GM21360 (cell line): ENCODE measurements around the gene PGD.
"Not testable (repeated sequence)": the region's sequence is repeated elsewhere in the genome, so short reads cannot be mapped to it uniquely, and the experiment has no call there.

ENCODE experiments used
- ATAC-seq: cut with Tn5 transposase; IDR thresholded peaks from one replicate; pipeline ENCODE4 v1.9.1; 2021; ENCODE audit warnings: mild to moderate bottlenecking, moderate library complexity; ENCODE audit not compliant: unreplicated experiment

PGD gene

DNA sequence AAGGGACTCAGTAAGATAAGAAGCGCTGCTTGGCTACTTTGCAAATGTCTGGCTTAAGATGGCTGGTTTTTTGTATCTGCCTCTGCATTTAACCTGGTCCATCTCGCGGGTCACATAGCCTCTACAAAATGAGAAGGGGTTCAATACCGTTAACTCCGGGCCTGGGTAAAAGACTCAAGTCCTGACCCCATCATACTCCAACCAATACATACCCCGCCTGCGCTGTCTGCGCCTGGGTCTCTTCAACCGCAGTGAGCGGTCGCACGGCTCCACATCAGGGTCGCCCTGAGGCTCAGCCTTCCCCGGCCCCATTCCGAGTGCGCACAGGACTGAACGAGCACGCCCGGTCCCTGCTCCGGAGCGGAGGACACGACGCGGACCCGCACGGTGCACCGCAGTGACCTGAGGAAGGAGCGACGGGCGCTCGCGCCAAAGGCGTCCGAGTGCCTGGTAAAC lies 558 bp upstream of the PGD start:
- ATAC-seq, result no peak

DNA sequence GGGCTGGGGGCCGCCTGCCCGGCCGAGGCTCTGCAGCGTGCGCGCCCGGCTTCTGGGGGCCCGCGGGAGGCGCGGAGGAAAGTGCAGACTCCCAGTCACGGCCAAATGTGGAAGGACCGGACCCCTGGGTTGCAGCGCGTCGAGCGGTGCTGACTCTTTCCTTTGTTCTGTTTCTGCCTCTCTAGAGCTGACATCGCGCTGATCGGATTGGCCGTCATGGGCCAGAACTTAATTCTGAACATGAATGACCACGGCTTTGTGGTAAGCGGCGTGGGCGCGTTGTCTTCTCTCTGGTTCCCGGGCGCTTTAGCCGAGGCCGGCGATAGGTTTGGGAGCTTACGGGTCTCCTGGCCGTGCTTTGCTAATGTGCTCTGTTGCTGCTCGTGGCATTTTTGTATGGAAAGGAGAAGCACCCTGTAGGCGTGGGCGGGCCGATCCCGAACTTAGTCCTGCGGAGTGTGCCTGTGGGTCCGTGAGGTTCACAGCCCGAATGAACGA lies 629 bp downstream of the PGD start:
- ATAC-seq, result no peak

DNA sequence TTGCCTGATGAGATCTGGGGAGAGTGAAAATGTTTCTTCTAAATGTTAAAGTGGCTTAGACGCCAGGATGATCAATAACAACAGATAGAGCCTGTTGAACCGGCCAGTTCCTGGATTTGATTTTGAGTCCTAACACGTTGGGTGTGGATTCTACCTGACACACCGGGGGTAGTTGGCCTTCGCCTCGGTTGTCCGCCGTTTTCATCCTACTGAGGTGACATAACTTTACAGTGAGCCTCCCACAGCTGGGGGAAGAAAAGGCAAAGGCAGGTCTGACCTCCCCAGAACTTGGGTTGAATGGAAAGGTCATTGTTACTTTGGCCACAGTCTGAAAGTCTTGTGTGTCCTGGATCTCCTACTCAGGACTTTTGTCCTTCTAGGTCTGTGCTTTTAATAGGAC lies 1.1 kb downstream of the PGD start:
- ATAC-seq, result no peak

DNA sequence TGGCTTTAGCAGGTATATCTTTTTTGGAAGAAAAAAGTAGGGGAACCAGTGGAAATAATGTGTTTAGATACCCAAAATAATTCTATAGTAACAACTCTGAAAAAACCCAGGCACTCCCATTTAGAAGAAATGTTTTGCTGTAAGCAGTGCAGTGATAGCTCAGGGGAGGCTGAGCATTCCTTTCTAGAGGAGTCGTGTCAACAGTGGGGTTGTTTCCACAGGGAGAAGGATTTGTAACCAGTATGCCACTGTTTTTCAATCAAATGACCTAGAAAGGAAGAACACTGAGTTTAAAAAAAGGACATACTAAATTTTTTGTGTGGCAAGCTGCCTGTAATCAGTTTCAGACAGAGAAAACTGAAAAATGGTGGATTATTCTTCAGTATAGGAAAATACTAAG lies 2.4 kb downstream of the PGD start:
- ATAC-seq, result no peak

DNA sequence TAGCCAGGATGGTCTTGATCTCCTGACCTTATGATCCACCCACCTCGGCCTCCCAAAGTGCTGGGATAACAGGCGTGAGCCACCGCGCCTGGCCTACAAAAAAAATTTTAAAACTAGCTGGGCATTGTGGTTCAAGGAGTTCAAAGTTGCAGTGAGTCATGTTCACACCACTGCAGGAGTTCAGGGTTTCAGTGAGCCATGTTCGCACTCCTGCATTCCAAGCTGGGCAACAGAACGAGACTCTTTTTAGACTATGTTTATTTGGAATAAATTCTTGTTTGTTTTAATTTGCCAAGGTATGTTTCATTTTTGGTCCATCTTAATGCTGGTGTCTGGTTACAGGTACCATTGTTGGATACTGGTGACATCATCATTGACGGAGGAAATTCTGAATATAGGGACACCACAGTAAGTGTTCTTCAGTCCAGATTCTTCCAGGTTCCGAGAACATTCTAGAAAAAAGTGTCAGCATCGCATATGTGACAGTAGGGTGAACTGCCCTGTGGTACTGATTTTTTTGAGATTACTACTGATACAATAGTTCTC lies 3.9 kb downstream of the PGD start:
- no peak for ATAC-seq

DNA sequence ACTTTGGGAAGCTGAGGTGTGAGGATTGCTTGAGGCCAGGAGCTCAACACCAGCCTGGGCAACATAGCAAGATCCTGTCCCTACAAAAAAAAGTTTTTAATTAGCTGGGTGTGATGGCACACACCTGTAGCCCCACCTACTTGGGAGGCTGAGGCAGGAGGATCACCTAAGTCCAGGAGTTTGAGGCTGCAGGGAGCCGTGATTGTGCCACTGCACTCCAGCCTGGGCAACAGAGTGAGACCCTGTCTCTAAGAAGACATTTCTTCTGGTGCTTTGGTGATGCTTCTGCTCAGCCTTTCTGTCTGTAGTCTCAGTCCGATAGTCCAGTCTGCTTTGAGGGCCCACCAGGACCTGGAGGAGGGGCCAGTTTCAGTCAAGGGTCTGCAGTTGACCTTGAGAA lies 8.3 kb downstream of the PGD start:
- no peak for ATAC-seq

DNA sequence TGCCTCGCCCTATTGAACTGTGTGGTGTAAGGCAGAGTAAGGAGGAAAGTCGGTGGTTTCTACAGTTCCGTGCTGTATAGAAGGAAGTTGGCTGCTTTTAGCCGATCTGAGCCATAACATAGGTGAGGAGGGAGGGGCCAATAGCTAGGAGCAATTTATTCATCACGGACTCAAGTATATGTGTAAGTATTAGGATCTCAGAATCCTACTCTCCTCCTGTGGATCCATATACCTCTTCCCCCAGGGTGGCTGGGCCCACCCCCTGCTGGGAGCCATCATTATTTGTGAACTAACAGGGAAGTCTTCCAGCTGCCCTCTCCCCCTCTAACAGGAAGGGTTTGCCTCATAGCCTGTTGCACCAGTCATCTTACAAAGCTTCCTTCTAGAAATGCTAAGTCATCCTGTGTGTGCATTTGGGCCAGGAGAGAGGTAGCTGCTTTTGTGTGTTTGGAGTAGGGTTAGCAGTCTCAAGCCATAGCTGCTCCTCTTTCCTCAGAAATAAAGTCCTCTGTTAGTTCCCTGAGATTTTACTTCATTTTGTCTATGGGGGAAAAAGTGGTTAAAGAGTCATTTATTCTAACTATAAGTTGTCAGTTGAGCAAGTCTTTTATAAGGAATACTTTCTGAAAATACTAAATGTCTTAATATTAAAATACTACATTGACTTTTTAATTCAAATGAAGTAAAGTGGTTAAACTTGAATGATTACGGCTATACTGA lies 16.5 kb downstream of the PGD start:
- no peak for ATAC-seq

DNA sequence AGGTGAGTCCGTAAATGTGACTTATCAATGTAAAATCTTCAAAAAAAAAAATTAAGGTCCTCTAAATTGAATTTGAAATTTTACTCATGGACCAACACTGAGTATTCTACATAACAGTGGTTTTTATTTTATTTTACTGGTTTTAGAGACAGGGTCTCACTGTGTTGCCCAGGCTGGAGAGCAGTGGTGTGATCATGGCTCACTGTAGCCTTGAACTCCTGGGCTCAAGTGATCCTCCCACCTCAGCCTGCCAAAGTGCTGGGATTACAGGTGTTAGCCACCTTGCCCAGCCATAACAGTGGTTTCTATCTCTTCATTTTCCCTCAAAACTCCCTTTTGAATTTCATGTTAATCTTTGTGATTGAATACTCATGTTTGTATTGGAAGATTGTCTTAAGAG lies 17.1 kb downstream of the PGD start:
- not testable (repeated sequence) for ATAC-seq

DNA sequence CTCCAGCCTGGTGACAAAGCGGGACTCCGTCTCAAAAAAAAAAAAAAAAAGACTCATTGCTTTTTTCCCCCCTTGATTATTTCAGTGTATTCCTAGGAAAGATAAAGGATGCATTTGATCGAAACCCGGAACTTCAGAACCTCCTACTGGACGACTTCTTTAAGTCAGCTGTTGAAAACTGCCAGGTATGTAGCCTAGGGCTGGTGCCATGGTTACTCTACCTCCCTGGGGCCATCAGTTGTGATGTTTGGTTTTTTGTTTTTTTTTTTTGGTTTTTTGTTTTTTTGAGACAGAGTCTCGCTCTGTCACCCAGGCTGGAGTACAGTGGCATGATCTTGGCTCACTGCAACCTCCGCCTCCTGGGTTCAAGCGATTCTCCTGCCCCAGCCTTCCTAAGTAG lies 19.9 kb downstream of the PGD start:
- not testable (repeated sequence) for ATAC-seq

DNA sequence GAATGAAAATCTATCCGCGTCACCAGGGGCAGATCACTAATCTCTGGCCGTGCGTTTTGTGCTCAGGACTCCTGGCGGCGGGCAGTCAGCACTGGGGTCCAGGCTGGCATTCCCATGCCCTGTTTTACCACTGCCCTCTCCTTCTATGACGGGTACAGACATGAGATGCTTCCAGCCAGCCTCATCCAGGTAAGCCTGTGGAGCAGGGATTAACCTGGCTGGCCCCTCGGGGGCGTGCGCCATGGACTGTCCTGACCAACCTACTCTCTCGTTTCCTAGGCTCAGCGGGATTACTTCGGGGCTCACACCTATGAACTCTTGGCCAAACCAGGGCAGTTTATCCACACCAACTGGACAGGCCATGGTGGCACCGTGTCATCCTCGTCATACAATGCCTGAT lies 20.5 kb downstream of the PGD start:
- ATAC-seq, result no peak

DNA sequence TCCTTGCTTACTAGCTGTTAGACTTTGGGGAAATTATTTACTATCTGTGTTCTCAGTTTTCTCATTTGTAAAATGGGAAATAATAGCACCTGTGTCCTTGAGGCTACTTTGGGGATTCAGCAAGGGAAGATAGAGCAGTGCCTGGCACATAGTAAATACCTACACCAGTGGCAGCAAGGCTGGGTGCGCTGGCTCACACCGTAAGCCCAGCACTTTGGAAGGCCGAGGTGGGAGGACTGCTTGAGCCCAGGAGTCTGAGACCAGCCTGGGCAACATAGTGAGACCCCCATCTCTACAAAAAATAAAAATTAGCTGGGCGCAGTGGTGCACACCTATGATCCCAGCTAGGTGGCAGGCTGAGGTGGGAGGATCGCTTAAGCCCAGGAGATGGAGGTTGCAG lies 22.8 kb downstream of the PGD start:
- no peak for ATAC-seq

DNA sequence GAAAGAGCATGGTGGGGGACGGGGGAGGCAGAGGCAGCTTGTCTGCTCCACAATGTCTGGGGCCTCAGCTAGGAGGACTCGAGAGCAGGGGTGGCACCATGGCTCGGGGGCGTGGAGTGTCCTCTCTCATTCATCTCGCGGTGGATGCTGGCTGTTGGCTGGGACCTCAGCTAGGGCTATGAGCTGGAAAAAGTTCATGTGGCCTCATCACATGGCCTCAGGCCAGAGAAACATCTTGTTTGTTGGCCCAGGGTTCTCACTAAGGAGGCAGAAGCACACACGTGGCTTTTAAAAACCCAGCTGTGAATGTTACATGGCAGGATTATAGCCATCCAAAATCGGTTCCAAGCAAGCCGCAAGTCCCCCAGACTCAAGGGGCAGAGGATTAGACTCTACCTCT lies 25.2 kb downstream of the PGD start:
- no peak for ATAC-seq

DNA sequence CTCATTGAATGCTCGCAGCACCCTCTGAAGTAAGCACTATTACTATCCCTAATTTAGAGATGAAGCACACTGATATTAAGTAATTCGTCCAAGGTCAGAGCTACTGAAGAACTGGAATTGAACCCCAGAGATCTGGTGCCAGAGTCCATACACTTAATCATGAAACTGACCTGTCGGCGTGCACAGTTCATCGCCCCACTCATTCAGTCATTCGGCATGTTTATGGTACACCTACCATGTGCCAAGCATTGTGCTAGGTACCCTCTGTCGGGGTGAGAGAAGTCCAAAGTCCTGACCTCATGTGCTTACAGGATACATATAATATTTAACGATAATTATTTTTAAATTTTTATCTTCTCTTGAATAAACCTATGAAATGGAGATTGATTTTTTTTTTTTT lies 25.8 kb downstream of the PGD start:
- ATAC-seq, result no peak

DNA sequence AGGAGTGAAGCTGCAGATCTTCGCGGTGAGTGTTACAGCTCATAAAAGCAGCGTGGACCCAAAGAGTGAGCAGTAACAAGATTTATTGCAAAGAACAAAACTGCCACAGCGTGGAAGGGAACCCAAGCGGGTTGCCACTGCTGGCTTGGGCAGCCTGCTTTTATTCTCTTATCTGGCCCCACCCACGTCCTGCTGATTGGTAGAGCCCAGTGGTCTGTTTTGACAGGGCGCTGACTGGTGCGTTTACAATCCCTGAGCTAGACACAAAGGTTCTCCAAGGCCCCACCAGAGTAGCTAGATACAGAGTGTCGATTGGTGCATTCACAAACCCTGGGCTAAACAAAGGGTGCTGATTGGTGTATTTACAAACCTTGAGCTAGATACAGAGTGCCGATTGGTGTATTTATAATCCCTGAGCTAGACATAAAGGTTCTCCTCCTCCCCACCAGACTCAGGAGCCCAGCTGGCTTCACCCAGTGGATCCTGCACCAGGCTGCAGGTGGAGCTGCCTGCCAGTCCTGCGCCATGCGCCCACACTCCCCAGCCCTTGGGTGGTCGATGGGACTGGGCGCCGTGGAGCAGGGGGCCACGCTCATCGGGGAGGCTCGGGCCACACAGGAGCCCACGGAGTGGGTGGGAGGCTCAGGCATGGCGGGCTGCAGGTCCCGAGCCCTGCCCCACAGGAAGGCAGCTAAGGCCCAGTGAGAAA lies 27.1 kb downstream of the PGD start:
- not testable (repeated sequence) for ATAC-seq

DNA sequence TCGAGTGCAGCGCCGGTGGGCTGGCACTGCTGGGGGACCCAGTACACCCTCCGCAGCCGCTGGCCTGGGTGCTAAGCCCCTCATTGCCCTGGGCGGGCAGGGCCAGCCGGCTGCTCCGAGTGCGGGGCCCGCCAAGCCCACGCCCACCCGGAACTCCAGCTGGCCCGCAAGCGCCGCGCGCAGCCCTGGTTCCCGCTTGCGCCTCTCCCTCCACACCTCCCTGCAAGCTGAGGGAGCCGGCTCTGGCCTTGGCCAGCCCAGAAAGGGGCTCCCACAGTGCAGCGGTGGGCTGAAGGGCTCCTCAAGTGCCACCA lies 27.6 kb downstream of the PGD start:
- not testable (repeated sequence) for ATAC-seq

DNA sequence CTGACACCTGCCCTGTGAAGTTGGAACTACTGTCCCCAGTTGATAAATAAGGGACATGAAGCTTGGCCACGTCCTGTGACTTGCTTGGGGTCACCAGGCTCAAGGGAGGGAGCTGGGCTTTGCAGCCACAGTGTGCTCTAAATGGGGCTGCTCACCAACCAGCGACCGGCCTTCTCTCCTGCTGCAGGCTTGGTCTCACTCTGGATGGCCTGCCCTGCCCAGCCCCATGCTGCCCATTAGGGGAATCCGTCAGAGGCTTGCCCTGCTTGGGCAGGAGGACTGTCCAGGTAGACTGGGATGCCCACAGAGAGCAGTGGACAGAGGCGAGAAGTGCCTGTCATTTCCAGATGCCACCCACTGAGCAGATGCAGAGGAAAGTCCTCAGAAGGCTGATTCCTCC lies 30.1 kb downstream of the PGD start:
- no peak for ATAC-seq

DNA sequence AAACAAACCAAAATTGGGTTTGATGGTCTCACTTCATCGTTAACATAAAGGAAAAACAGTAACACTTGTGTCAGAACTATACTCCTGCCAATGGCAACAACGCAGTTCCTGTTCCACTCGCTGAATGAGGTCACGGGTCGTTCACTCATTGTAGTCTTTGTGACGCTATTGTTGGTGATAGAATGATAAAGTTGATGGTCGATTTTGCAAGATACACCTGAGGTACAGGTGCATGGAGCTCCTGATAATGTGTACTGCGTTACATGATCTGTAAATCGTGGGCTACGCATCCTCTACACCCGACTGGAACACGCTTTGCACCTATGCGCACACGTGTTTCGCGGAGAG lies 31.0 kb downstream of the PGD start:
- no peak for ATAC-seq

DNA sequence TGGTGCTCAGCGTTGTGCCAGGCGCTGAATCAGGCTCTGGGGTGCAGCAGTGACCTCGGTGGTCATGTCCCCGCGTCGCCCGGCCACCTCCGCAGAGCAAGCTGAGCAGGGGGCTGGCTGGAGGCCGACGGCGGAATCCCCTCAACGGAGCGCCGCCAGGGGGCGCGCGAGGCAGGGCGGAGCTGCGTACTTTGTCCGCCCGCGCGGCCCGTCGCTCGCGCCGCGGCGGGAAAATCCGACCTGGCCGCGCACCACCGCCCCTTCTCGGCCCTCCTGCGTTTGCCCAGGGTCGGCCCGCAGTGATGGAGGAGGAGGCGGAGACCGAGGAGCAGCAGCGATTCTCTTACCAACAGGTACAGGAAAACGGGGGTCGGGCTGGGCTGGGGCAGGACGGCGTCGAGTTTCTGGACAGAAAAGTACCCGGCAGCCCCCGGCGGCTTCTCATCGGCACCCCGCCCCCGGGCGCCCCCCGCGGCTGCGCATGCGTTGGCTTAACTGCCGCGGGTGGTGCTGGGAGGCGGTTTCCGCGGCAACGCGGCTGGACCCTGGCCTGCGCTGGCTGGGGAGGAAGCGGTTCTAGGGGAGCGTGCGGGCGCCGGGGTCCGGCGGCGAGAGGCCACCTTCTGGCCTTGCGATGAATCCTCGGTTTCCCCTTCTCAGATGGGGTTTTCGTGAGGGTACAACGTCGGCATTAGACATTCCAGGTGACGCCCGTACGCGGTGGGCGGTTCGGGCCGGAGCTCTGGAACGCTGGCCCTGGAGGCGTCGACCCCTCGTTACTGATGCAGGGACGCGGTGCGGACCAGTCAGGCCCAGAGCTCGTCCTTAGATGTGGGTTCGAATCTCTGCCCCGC lies 31.6 kb downstream of the PGD start, which contains the start of gene CENPS:
CENPS (plus strand) TSS at position 218 of the 854 bp plus-strand sequence; CDS start at position 303, 85 bp downstream.
- peak; percentile 69 for ATAC-seq

DNA sequence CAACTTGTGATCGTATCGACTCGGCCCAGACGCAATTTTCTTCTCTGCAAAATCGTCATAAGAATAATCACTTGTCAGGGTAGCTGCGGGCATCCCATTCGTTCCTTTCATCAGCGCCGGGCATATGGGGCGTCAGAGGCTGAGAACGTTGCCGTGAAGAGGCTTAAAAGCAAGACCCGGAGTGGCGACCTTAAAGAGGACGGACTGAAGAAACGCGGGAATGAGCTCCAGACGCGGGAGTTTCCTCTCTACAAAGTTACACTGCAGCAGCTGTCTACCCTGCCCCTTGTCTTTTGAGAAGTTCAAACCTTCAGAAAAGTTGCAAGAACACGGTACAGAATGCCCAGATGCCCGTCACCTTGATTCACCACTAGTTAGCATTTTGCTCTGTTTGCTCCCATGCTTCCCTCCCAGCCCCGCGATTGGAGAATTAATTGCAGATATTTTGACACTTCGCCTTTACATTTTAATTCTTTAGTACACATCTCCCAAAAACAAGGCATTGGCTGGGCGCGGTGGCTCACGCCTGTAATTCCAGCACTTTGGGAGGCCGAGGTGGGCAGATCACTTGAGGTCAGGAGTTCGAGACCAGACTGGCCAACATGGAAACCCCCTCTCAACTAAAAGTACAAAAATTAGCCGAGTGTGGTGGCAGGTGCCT lies 32.3 kb downstream of the PGD start:
- no peak for ATAC-seq

DNA sequence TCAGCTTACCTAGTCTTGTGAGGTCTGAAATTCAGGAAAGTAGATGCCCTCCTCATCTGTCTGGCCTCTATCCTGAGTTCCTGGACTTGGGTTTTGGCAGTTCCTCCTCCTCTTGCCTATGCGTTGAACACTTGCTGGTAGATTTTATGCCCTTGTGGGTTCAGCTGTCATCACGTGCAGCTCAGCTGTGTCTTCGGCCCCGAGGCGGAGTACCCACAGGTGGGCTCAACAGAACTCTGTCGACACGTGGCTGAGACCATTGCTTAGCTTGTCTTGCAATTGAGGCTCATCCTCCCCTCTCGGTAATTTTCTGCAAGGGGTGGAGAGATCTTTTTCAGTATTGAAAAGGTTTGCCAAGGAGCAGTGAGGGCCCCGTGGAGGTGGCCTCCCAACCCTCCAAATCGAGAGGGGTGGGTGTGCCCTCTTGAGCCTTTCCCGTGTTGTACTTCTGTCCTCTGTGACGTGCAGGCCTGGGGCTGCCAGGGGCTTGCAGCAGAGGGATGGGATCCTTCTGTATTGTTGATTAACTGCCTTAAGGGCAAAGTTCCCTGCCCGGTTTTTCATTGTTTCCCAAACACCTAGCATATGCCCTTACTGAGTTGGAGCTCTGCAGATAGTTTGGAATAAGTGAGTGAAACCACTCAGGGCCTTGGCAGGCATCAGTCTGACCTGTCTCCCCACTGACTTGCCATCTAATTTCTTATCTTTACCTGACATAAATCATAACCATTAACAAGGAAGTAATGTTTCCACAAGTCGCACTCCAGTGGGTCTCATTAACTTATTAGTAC lies 34.2 kb downstream of the PGD start:
- ATAC-seq, result no peak
